DMS153 treated with DMSO at 0.1 percent for 48 hours (cell line): ENCODE measurements around the gene SMTN.
"Not testable (repeated sequence)": the region's sequence is repeated elsewhere in the genome, so short reads cannot be mapped to it uniquely, and the experiment has no call there.

Source experiments
- DNase-seq: peaks from one replicate; lab custom pipeline; 2025; ENCODE audit not compliant: unreplicated experiment; lab: John Stamatoyannopoulos, UW

The SMTN gene

GRCh38 chr22:31069691-31070314 is 11.3 kb upstream of the SMTN start:
- not testable (repeated sequence) for DNase-seq

- DNase-seq = not testable (repeated sequence)
Measured at GRCh38 chr22:31073125-31073524, 8.0 kb upstream of the SMTN start.

- DNase-seq = not testable (repeated sequence)
Measured at GRCh38 chr22:31073545-31074145, 7.5 kb upstream of the SMTN start.

GRCh38 chr22:31075961-31076360 is 5.2 kb upstream of the SMTN start:
- DNase-seq = no peak

GRCh38 chr22:31077681-31078080 is 3.4 kb upstream of the SMTN start:
- no peak for DNase-seq

GRCh38 chr22:31078389-31078788 is 2.7 kb upstream of the SMTN start:
- DNase-seq = not testable (repeated sequence)

- DNase-seq = peak; percentile 58
Measured at GRCh38 chr22:31079095-31079642, 1.9 kb upstream of the SMTN start.

GRCh38 chr22:31080164-31080847 is 812 bp upstream of the SMTN start:
- no peak for DNase-seq

- DNase-seq = no peak
Measured at GRCh38 chr22:31081963-31082605, 966 bp downstream of the SMTN start.

- no peak for DNase-seq
Measured at GRCh38 chr22:31082606-31083376, 1.7 kb downstream of the SMTN start.

- DNase-seq = peak; percentile 5
Measured at GRCh38 chr22:31083377-31083768, 2.3 kb downstream of the SMTN start.

GRCh38 chr22:31083923-31084810 is 3.0 kb downstream of the SMTN start:
- DNase-seq = no peak

GRCh38 chr22:31084811-31085492 is 3.8 kb downstream of the SMTN start:
- no peak for DNase-seq

GRCh38 chr22:31085493-31085824 is 4.3 kb downstream of the SMTN start:
- DNase-seq = no peak

- no peak for DNase-seq
Measured at GRCh38 chr22:31085928-31086327, 4.8 kb downstream of the SMTN start.

- no peak for DNase-seq
Measured at GRCh38 chr22:31086703-31087330, 5.7 kb downstream of the SMTN start.

- no peak for DNase-seq
Measured at GRCh38 chr22:31087744-31088215, 6.7 kb downstream of the SMTN start.

GRCh38 chr22:31088233-31088986 is 7.3 kb downstream of the SMTN start:
- DNase-seq = no peak
